A549 (cell line): Measurements from ENCODE around the gene PAFAH2. TPM values are rescaled to one million over a fixed set of nuclear protein-coding genes. Genes with fewer than 3 reads are reported as not detected.

ENCODE experiments used
- ATAC-seq, 2 experiments: fragments of 200-7000 bp in 1 of 2; fragments of >200 bp in 1 of 2; cut with Nextera tagmentation in 1 of 2; cut with Tn5 transposase in 1 of 2; 3 replicates each; pipeline versions ENCODE4 v1.8.0 to v1.9.1; 2018 to 2020; ENCODE audit warnings: mild to moderate bottlenecking in 1 of 2, moderate library complexity in 1 of 2
- CTCF ChIA-PET: fragments of 300-600 bp; sonication (Branson Sonifier 250); formaldehyde crosslinking; extraction: SDS; loops from one replicate; lab custom pipeline; 2021; ENCODE audit warnings: antibody characterized with exemption, inconsistent platforms; lab: Yijun Ruan, JAX
- POLR2A ChIA-PET: fragments of 350-600 bp; formaldehyde crosslinking; extraction: SDS; loops from one replicate; lab custom pipeline; 2021; ENCODE audit warnings: antibody characterized with exemption, inconsistent platforms; lab: Yijun Ruan, JAX
- DNase-seq, 2 experiments: peaks; one replicate each; pipeline versions ENCODE4 v3.0.0 to v3.0.0-alpha.2; 2011 to 2016; ENCODE audit warnings: low read depth in 1 of 2, low spot score in 1 of 2
- FAIRE-seq: peaks from 2 replicates; lab custom pipeline; 2011; peaks lifted over from hg19 to GRCh38; lab: Jason Lieb, UNC
- H3K27ac ChIP-seq, 2 experiments: fragments of >200 bp; sonication (Bioruptor Twin); formaldehyde crosslinking; 3 replicates each; pipeline ENCODE4 v1.5.1; 2016 to 2017
- H3K4me1 ChIP-seq: fragments of >200 bp; sonication (Bioruptor Twin); formaldehyde crosslinking; 3 replicates; pipeline ENCODE4 v1.6.1; 2016
- H3K4me2 ChIP-seq: fragments of >200 bp; sonication (Bioruptor Twin); formaldehyde crosslinking; 3 replicates; pipeline ENCODE4 v1.6.1; 2016
- H3K4me3 ChIP-seq: fragments of >200 bp; sonication (Bioruptor Twin); formaldehyde crosslinking; 3 replicates; pipeline ENCODE4 v1.5.1; 2016
- H3K9me3 ChIP-seq: fragments of >200 bp; sonication (Bioruptor Twin); formaldehyde crosslinking; 3 replicates; pipeline ENCODE4 v1.6.1; 2016
- CEBPB ChIP-seq, 2 experiments: fragments of >200 bp in 1 of 2; sonication (Bioruptor Twin) in 1 of 2; formaldehyde crosslinking in 1 of 2; IDR thresholded peaks; 2 replicates each; pipeline ENCODE4 v1.6.1; 2012 to 2016
- CHD2 ChIP-seq: fragments of 150-350 bp; IDR thresholded peaks from 2 replicates; pipeline ENCODE4 v1.6.1; 2014; ENCODE audit warnings: low read length; ENCODE audit not compliant: partially characterized antibody
- EHF ChIP-seq: fragments of 250-450 bp; sonication (Bioruptor Pico); IDR thresholded peaks from 2 replicates; pipeline ENCODE4 v1.5.0; 2020; ENCODE audit warnings: mild to moderate bottlenecking
- ESRRA ChIP-seq: fragments of 150-350 bp; IDR thresholded peaks from 2 replicates; pipeline ENCODE4 v1.6.1; 2014; ENCODE audit warnings: mild to moderate bottlenecking, low read length, borderline replicate concordance
- FOXS1 ChIP-seq: fragments of 250-450 bp; sonication (Bioruptor Pico); IDR thresholded peaks from 2 replicates; pipeline ENCODE4 v1.5.0; 2020; ENCODE audit warnings: mild to moderate bottlenecking, moderate library complexity
- HMGXB4 ChIP-seq: fragments of 250-450 bp; sonication (Bioruptor Pico); IDR thresholded peaks from 2 replicates; pipeline ENCODE4 v1.5.0; 2021; ENCODE audit warnings: mild to moderate bottlenecking, moderate library complexity, borderline replicate concordance
- JUNB ChIP-seq: fragments of >200 bp; sonication (Bioruptor Twin); formaldehyde crosslinking; IDR thresholded peaks from 2 replicates; pipeline ENCODE4 v1.6.1; 2016
- NFE2L2 ChIP-seq: fragments of 150-350 bp; conservative IDR thresholded peaks from 2 replicates; pipeline ENCODE4 v1.6.1; 2014; ENCODE audit warnings: low read length
- POLR2A ChIP-seq: IDR thresholded peaks from 2 replicates; pipeline ENCODE4 v1.6.1; 2012; ENCODE audit warnings: mild to moderate bottlenecking, low read length
- RAD21 ChIP-seq, 2 experiments: fragments of >200 bp in 1 of 2; sonication (Bioruptor Twin) in 1 of 2; formaldehyde crosslinking in 1 of 2; IDR thresholded peaks in 1 of 2; conservative IDR thresholded peaks in 1 of 2; 2 replicates in 1 of 2; 3 replicates in 1 of 2; pipeline ENCODE4 v1.6.1; 2012 to 2018; ENCODE audit warnings: inconsistent platforms in 1 of 2
- ZFP36 ChIP-seq: fragments of 450-650 bp; IDR thresholded peaks from 2 replicates; pipeline ENCODE4 v1.6.1; 2014; ENCODE audit warnings: borderline replicate concordance; ENCODE audit not compliant: partially characterized antibody
- WGBS: methylation state at CpG from one replicate; pipeline ENCODE4 v1.1.6; 2017; ENCODE audit errors: missing lambda C conversion rate; 5-methylcytosine and 5-hydroxymethylcytosine counted together
- polyA plus RNA-seq, 4 experiments: library from polyadenylated mRNA; depleted of rRNA in 3 of 4; stranded (reverse); fragments of >200 nt; fragmentation: RNase III in 1 of 4; extraction: RNeasy Plus Mini Kit Qiagen cat#74134 plus additional on column Dnase treatment in 1 of 4; gene quantifications; 2 replicates in 3 of 4; 3 replicates in 1 of 4; pipeline ENCODE4 v1.2.3, GENCODE V29; 2011 to 2017
- TF ChIP-seq, protein P1 (sequence below): fragments of 450-650 bp; IDR thresholded peaks from 2 replicates; pipeline ENCODE4 v1.6.1; 2014; ENCODE audit warnings: antibody characterized with exemption

PAFAH2 gene
- polyA plus RNA-seq, 2 of the 4 experiments (the other 2 are of a cell fraction) = 6.3 to 13.7 TPM

- peaks cover under 1% of the 10 kb centered on the region; the same call in 1 of the 3 replicates for H3K4me1 ChIP-seq
- no peak overlapping the region for H3K4me2 ChIP-seq
- TF ChIP-seq NFE2L2 (no peak), RAD21 (conservative IDR thresholded peaks at IDR 0.05 in 1 of 2, IDR thresholded peaks at IDR 0.05 in 1 of 2) (no peak), ESRRA (no peak), EHF (CRISPR knock-in tag) (no peak), CHD2 (no peak)
- ChIA-PET POLR2A (no interaction called here), CTCF (interaction anchor here (3.4 to 7.1 kb wide), 2 partner anchors 108 kb away, joined by 14 to 84 read pairs; no protein-coding TSS in a partner anchor)
- no peak overlapping the region for H3K27ac ChIP-seq
- H3K4me3 ChIP-seq = no peak overlapping the region
- ATAC-seq (no peak), FAIRE-seq (no peak), DNase-seq (no peak)
- 74% methylated on average over 2 of the region's 2 CpGs for WGBS
- H3K9me3 ChIP-seq = no peaks in the 10 kb centered on the region
These were observed 5.9 kb upstream of the PAFAH2 start for GRCh38 chr1:26003756-26004155.

- H3K4me3 ChIP-seq = no peak overlapping the region
- ATAC-seq (no peak), FAIRE-seq (no peak), DNase-seq (no peak)
- ChIA-PET CTCF (interaction anchor here (7.1 kb wide), 1 partner anchor 108 kb away, joined by 84 read pairs; no protein-coding TSS in a partner anchor), POLR2A (no interaction called here)
- H3K27ac ChIP-seq = no peak overlapping the region
- peak in 1 of 2 experiments; percentile 52; a peak in 2 of 4 replicates for TF ChIP-seq CEBPB (IDR thresholded peaks at IDR 0.05)
- no peak for TF ChIP-seq ZFP36
- no peaks in the 10 kb centered on the region for H3K9me3 ChIP-seq
- no peak overlapping the region for H3K4me2 ChIP-seq
- H3K4me1 ChIP-seq = peaks cover 5% of the 10 kb centered on the region; the same call in 1 of the 3 replicates
- 66% methylated on average over 4 of the region's 4 CpGs for WGBS
These were observed 5.4 kb upstream of the PAFAH2 start for GRCh38 chr1:26003262-26003661.

GRCh38 chr1:25999041-25999800 lies 1.4 kb upstream of the PAFAH2 start:
- DNase-seq = no peak
- no peak for TF ChIP-seq HMGXB4 (CRISPR knock-in tag)
- Histone ChIP-seq H3K27ac (peak overlapping the region; percentile 72 to 73; a peak in 4 of 6 replicates), H3K4me3 (no peak overlapping the region), H3K4me2 (no peak overlapping the region), H3K4me1 (peaks cover 11% of the 10 kb centered on the region), H3K9me3 (no peaks in the 10 kb centered on the region)
- POLR2A ChIA-PET = no interaction called here
- ATAC-seq = no peak
- FAIRE-seq = no peak
- WGBS = 84% methylated on average over 16 of the region's 18 CpGs
- CTCF ChIA-PET = interaction anchor here (1.0 to 7.1 kb wide), 5 partner anchors 10 to 181 kb away, joined by 3 to 84 read pairs (median 4); no protein-coding TSS in a partner anchor

- FAIRE-seq (no peak), DNase-seq (peak in 1 of 2 experiments; percentile 46), ATAC-seq (peak in 1 of 2 experiments; percentile 13; a peak in 3 of 6 replicates)
- TF ChIP-seq POLR2A (0 out of 2 replicates have a peak, but pooled peaks have one; percentile 5), JUNB (no peak), FOXS1 (CRISPR knock-in tag) (no peak)
- TF ChIP-seq, protein P1, sequence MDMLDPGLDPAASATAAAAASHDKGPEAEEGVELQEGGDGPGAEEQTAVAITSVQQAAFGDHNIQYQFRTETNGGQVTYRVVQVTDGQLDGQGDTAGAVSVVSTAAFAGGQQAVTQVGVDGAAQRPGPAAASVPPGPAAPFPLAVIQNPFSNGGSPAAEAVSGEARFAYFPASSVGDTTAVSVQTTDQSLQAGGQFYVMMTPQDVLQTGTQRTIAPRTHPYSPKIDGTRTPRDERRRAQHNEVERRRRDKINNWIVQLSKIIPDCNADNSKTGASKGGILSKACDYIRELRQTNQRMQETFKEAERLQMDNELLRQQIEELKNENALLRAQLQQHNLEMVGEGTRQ = no peak
- peak overlapping the region; percentile 87 for H3K4me2 ChIP-seq
- H3K27ac ChIP-seq = peak overlapping the region; percentile 88 to 94
- H3K9me3 ChIP-seq = no peaks in the 10 kb centered on the region
- POLR2A ChIA-PET = interaction anchor here (0.8 to 2.0 kb wide), 4 partner anchors 41 to 178 kb away, joined by 3 to 11 read pairs (median 4); partner anchors contain the start of gene MTFR1L
- 4% methylated on average over 13 of the region's 13 CpGs for WGBS
- H3K4me3 ChIP-seq = peak overlapping the region; percentile 74
- CTCF ChIA-PET = interaction anchor here (0.6 to 7.1 kb wide), 23 partner anchors 9 to 627 kb away, joined by 3 to 84 read pairs (median 4); partner anchors contain the start of gene EXTL1
- H3K4me1 ChIP-seq = peaks cover 11% of the 10 kb centered on the region
These were observed 666 bp downstream of the PAFAH2 start for GRCh38 chr1:25996966-25997827.
